Ovary (tissue), 9 donors: ENCODE data around the gene LXN. TPM values are rescaled to one million over a fixed set of nuclear protein-coding genes. Genes with fewer than 3 reads are reported as not detected.

ENCODE experiments used
- DNase-seq, 5 donors: peaks; one replicate each; pipeline ENCODE4 v3.0.0-alpha.2; 2019 to 2020
- H3K27ac ChIP-seq, 2 donors: fragments of 200-600 bp; one replicate each; pipeline versions ENCODE4 v1.5.1 to v1.8.0; 2019 to 2022
- H3K27me3 ChIP-seq: fragments of 200-600 bp; one replicate; pipeline ENCODE4 v1.8.0; 2022
- H3K36me3 ChIP-seq: fragments of 200-600 bp; sonication (generic); one replicate; pipeline ENCODE4 v1.5.1; 2019
- H3K4me1 ChIP-seq: one replicate; pipeline ENCODE4 v1.8.1; 2013; ENCODE audit warnings: mild to moderate bottlenecking, moderate library complexity; ENCODE audit not compliant: insufficient read depth
- H3K4me3 ChIP-seq: fragments of 200-600 bp; sonication (generic); one replicate; pipeline ENCODE4 v1.5.1; 2017
- H3K9me3 ChIP-seq, 2 donors: fragments of 200-600 bp in 1 of 2; sonication (generic) in 1 of 2; one replicate each; pipeline versions ENCODE4 v1.5.1 to v1.8.1; 2013 to 2019; ENCODE audit warnings: mild to moderate bottlenecking in 1 of 2, moderate library complexity in 1 of 2
- CTCF ChIP-seq, 3 donors: fragments of 450-650 bp in 2 of 3; fragments of 200-600 bp in 1 of 3; IDR thresholded peaks; one replicate each; pipeline versions ENCODE4 v1.5.1 to v1.8.0; 2016 to 2022; ENCODE audit warnings: antibody characterized with exemption in 3 of 3, mild to moderate bottlenecking in 1 of 3
- EP300 ChIP-seq: sonication (generic); formaldehyde crosslinking; IDR thresholded peaks from one replicate; pipeline ENCODE4 v1.6.1; 2017; ENCODE audit warnings: antibody characterized with exemption
- POLR2A ChIP-seq: fragments of 450-650 bp; IDR thresholded peaks from one replicate; pipeline ENCODE4 v1.6.1; 2017; ENCODE audit warnings: antibody characterized with exemption, mild to moderate bottlenecking, moderate library complexity
- WGBS, 3 donors: extraction: QIAGEN DNeasy Blood & Tissue Kit in 1 of 3; methylation state at CpG; one replicate each; pipeline versions ENCODE4 v1.1.5 to v1.1.7; 2013 to 2017; 5-methylcytosine and 5-hydroxymethylcytosine counted together
- intact Hi-C, 4 donors: fragments of 100-400 bp; cut with DNase I; formaldehyde crosslinking; loops; one replicate each; pipeline versions ENCODE4 v1.11.0 to v1.15.1; 2022 to 2023
- polyA plus RNA-seq, 2 donors: library from polyadenylated mRNA; stranded (reverse); fragments of 200-250 nt in 1 of 2; fragments of 350-450 nt in 1 of 2; fragmentation: Illumina TruSeq in 1 of 2; extraction: RNeasy Lipid Tissue Mini Kit (QIAGEN cat#74804) in 1 of 2; gene quantifications; one replicate each; pipeline ENCODE4 v1.2.3, GENCODE V29; 2013 to 2014
- total RNA-seq, 7 donors: library from RNA; depleted of rRNA in 2 of 7; stranded (reverse); fragments of >200 nt in 2 of 7; fragmentation: NEBNext Ultra II Directional in 3 of 7; extraction: Animal tissue kit (Norgen Biotek cat#: 25700) in 3 of 7; gene quantifications; one replicate each; pipeline versions ENCODE4 v1.1.0 to v1.2.4, GENCODE V29; 2016 to 2023
- donor health status: DM: no; HTN: no; CAD: no; lungs with moderate emphysema.
- donor health status: DM: no; HTN: no; CAD: no.
- donor health status: Bipolar disorder and iron deficiency.
- donor health status: DM: yes; HTN: yes; CAD: no.
- donor health status: DM: no; HTN: no; CAD: no.
- donor health status: DM: yes; HTN: yes; CAD: no.

Gene LXN
- total and polyA plus RNA-seq, 9 donors = 16.5 to 82.9 (median 43.5) TPM

GRCh38 chr3:158683230-158683962 lies 10.9 kb upstream of the LXN start:
- 86 to 95% (median 91%) methylated on average over 5 of the region's 5 CpGs for WGBS, 3 donors
- H3K36me3 ChIP-seq = no peaks in the 10 kb centered on the region
- intact Hi-C loops = no loop called here
- no peaks in the 10 kb centered on the region for H3K9me3 ChIP-seq
- H3K27me3 ChIP-seq = no peaks in the 10 kb centered on the region
- TF ChIP-seq POLR2A (no peak), CTCF (IDR thresholded peaks at IDR 0.05) (no peak)
- no peak overlapping the region for H3K4me3 ChIP-seq
- no peaks in the 10 kb centered on the region for H3K4me1 ChIP-seq
- no peak overlapping the region for H3K27ac ChIP-seq
- no peak for DNase-seq

DNA sequence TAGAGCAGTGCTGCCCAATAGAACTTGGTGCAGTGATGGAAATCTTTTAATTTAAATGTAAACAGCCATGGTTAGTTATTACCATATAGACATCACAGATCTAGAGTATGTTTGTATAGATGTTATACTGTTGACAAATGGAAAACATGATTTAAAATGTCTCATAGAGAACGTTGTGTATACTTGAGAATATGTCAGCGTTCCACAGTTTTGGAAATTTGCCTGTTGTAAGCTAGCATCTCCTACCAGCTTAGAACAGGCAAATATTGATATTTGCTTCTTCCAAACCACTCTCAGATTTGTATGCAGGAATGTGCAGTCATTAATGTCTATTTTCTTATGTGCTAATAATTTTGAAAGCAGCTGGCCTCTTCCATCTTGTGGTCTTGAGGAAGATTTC lies 8.4 kb upstream of the LXN start:
- 55 to 75% (median 59%) methylated on average over 2 of the region's 2 CpGs for WGBS, 3 donors
- H3K27me3 ChIP-seq = no peaks in the 10 kb centered on the region
- H3K36me3 ChIP-seq = no peaks in the 10 kb centered on the region
- no peak for DNase-seq
- H3K27ac ChIP-seq = no peak overlapping the region
- no peaks in the 10 kb centered on the region for H3K9me3 ChIP-seq
- H3K4me1 ChIP-seq = no peaks in the 10 kb centered on the region
- H3K4me3 ChIP-seq = no peak overlapping the region
- intact Hi-C loops = no loop called here
- TF ChIP-seq POLR2A = no peak
- no peak for TF ChIP-seq EP300
- TF ChIP-seq CTCF (IDR thresholded peaks at IDR 0.05) = no peak

DNA sequence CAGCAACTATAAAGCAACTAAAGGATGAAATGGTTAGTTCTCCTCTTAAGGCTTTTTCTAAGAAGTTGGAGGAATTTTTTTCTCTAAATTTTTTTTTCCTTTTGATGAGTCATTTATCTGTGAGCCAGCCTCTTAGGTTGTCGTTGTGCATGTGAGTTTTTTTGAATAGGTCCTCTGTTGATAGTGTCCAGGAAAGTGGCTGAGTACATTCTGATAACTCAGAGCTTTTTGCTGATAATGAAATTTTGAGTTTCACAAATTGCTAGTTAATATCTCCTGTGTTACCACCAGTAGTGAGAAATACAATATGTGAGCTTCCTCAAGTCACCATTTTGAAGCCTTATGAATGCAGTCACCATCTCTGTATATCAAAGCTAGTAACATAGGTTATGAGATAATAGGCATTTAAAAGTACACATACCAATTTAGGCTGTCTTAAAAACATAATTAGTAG lies 7.1 kb upstream of the LXN start:
- Histone ChIP-seq H3K27ac (no peak overlapping the region), H3K36me3 (no peaks in the 10 kb centered on the region), H3K27me3 (no peaks in the 10 kb centered on the region), H3K4me3 (no peak overlapping the region), H3K4me1 (no peaks in the 10 kb centered on the region), H3K9me3 (no peaks in the 10 kb centered on the region)
- 14 to 22% (median 20%) methylated on average over 1 of the region's 1 CpG for WGBS, 3 donors
- no peak for DNase-seq
- TF ChIP-seq POLR2A = no peak
- intact Hi-C loops = loop anchor here in 1 of 4 donors (10.0 kb wide), 1 partner anchor 45 kb away; no protein-coding TSS in a partner anchor

- intact Hi-C loops = loop anchor here in 1 of 4 donors (10.0 kb wide), 1 partner anchor 46 kb away; no protein-coding TSS in a partner anchor
- no peaks in the 10 kb centered on the region for H3K36me3 ChIP-seq
These were observed 6.2 kb upstream of the LXN start for GRCh38 chr3:158678687-158679086.

More at GRCh38 chr3:158678687-158679086, 6.2 kb upstream of the LXN start:
- H3K4me3 ChIP-seq = no peak overlapping the region
- 91 to 95% (median 95%) methylated on average over 2 of the region's 2 CpGs for WGBS, 3 donors
- H3K27ac ChIP-seq = no peak overlapping the region
- H3K4me1 ChIP-seq = no peaks in the 10 kb centered on the region
- H3K27me3 ChIP-seq = no peaks in the 10 kb centered on the region
- TF ChIP-seq EP300 = no peak
- TF ChIP-seq POLR2A = no peak
- TF ChIP-seq CTCF (IDR thresholded peaks at IDR 0.05) = no peak
- DNase-seq = no peak
- H3K9me3 ChIP-seq = no peaks in the 10 kb centered on the region
